Heart left ventricle (tissue), 13 donors: ENCODE measurements around the gene MYL2.

Source experiments
- POLR2A ChIP-seq, 2 donors: fragments of 450-650 bp; IDR thresholded peaks; one replicate each; pipeline ENCODE4 v1.6.1; 2017; ENCODE audit warnings: antibody characterized with exemption in 2 of 2, mild to moderate bottlenecking in 2 of 2, moderate library complexity in 2 of 2
- TF ChIP-seq, protein P1 (sequence below), 12 donors: fragments of 200-600 bp; sonication (generic) in 4 of 12; IDR thresholded peaks; one replicate each; pipeline versions ENCODE4 v1.5.0 to v1.8.0; 2018 to 2022; ENCODE audit warnings: antibody characterized with exemption in 12 of 12, mild to moderate bottlenecking in 5 of 12
- donor health status: ischemic (EF 13 %, LVEDD 7.1; RV severe dilation, severe dysfunction).
- donor health status: DM: no; HTN: yes; CAD: no.
- donor health status: DM: no; HTN: no; CAD: no.
- donor health status: ischemic (EF 25% LVEDD 6.9; RV normal size, moderate dysfunction).
- donor health status: ischemic (EF 25% LVEDD 5.7; RV mildly dilated, moderate dysfunction).
- donor health status: ischemic (EF 35%, LVEDD 5.7; RV mildly dilated, moderate dysfunction).
- donor health status: nonischemic (EF 11% LVEDD 7.7; RV severe dilation, severe dysfunction).
- donor health status: DM: yes; HTN: yes; CAD: no.
- donor health status: PGD.
- donor health status: ischemic (EF 29% LVEDD 5.4; RV normal size, mild dysfunction).
- donor health status: nonischemic (EF 23%, LVEDD 6.1; RV moderate dilation, normal function).

DNA sequence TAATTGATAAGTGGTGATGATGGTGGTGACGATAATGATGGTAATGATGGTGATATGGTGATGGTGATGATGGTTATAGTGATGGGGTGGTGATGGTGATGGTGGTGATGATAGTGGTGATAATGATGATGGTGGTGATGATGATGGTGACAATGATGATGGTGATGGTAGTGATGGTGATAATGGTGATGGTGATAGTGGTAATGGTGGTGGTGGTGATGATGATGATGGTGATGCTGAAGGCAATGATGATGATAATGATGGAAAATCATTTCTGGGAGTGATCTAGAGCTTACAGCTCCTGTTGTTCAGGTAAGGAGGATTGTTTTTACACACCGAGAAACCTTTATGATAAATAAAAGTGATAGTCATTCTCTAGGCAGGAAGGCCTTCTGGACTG lies 39.7 kb downstream of the MYL2 start:
- TF ChIP-seq, protein P1, sequence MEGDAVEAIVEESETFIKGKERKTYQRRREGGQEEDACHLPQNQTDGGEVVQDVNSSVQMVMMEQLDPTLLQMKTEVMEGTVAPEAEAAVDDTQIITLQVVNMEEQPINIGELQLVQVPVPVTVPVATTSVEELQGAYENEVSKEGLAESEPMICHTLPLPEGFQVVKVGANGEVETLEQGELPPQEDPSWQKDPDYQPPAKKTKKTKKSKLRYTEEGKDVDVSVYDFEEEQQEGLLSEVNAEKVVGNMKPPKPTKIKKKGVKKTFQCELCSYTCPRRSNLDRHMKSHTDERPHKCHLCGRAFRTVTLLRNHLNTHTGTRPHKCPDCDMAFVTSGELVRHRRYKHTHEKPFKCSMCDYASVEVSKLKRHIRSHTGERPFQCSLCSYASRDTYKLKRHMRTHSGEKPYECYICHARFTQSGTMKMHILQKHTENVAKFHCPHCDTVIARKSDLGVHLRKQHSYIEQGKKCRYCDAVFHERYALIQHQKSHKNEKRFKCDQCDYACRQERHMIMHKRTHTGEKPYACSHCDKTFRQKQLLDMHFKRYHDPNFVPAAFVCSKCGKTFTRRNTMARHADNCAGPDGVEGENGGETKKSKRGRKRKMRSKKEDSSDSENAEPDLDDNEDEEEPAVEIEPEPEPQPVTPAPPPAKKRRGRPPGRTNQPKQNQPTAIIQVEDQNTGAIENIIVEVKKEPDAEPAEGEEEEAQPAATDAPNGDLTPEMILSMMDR (IDR thresholded peaks at IDR 0.05): no peak
- no peak for TF ChIP-seq POLR2A (IDR thresholded peaks at IDR 0.05)
